ENCODE results near the gene WDR4. TPM values are rescaled to one million over a fixed set of nuclear protein-coding genes. Genes with fewer than 3 reads are reported as not detected.

WDR4 gene
- total RNA-seq, 4 donors from 2014 or later: 13.0 to 30.6 (median 17.4) TPM

DNA sequence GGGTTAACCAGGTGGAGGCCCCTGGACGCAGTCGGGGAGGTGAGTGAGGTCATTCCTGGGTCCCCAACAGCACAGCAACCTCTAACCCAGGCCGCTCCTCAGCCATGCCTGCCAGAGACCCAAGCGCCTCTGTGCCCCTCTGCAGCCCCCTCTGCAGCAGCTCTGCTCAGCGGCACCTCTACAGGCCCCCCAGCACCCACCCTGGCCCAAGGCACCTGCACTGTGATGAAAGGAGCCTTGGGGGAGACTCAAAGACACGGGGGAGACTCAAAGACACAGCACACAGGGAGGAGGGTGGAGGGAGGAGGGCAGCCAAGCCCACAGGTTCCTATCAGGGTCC, 19.5 kb downstream of the WDR4 start:
- Histone ChIP-seq H3K4me1 (no peaks in the 10 kb centered on the region), H3K27me3 (no peaks in the 10 kb centered on the region), H3K27ac (no peak overlapping the region), H3K36me3 (peaks cover 0 to 94% (median 24%) of the 10 kb centered on the region in 3 donors), H3K9me3 (no peaks in the 10 kb centered on the region), H3K4me3 (no peak overlapping the region)
- WGBS, 2 donors: 89 to 91% methylated on average over 5 of the region's 6 CpGs
- TF ChIP-seq POLR2A (IDR thresholded peaks at IDR 0.05): no peak
- TF ChIP-seq, protein P1, sequence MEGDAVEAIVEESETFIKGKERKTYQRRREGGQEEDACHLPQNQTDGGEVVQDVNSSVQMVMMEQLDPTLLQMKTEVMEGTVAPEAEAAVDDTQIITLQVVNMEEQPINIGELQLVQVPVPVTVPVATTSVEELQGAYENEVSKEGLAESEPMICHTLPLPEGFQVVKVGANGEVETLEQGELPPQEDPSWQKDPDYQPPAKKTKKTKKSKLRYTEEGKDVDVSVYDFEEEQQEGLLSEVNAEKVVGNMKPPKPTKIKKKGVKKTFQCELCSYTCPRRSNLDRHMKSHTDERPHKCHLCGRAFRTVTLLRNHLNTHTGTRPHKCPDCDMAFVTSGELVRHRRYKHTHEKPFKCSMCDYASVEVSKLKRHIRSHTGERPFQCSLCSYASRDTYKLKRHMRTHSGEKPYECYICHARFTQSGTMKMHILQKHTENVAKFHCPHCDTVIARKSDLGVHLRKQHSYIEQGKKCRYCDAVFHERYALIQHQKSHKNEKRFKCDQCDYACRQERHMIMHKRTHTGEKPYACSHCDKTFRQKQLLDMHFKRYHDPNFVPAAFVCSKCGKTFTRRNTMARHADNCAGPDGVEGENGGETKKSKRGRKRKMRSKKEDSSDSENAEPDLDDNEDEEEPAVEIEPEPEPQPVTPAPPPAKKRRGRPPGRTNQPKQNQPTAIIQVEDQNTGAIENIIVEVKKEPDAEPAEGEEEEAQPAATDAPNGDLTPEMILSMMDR (IDR thresholded peaks at IDR 0.05): no peak
- TF ChIP-seq EP300 (IDR thresholded peaks at IDR 0.05): no peak
- no peak for DNase-seq (ENCODE audit: low spot score in 2 of 2)

DNA sequence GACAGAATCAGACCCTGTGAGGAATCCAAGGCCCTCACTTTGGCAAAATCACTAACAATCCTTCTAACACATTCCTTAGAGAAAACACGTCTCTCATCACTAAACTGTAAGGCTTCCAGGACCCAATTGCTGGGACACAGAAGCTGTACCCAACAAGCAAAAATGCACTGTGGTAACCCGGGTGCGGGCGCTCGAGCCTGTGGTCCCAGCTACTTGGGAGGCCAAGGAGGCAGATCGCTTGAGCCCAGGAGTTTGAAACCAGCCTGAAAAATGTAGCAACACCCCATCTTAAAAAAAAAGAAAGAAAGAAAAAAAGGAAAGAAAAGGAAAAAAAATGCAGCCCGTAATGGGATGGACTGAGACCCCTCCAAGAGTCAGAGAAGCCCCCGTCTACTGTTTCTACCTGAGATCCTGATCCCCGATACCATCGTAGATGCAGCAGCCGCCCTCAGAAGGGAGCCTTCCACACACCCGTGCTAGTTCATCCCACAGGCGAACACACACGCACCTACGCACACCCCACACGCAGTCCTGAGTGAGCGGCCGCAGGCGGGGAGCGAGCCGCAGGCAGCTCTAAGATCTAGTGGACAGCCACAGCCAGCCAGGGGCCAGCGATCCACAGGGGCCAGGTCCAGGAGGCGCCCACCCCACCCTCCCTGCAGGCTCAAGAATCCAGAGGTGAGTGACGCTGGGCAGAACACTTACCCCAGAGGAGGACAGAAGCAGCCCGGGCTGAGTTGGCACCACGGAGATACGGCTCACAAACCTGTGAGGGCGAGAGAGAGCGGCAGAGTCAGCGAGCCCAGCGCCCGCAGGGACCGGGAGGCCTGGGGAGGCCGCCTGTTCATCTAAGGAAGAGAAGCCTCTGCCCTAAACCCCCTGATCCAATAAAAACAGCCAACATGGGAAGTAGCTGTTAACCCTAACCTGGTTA, 20.1 kb downstream of the WDR4 start:
- no peaks in the 10 kb centered on the region for H3K27me3 ChIP-seq
- WGBS, 2 donors: 89 to 95% methylated on average over 34 of the region's 34 CpGs
- no peak overlapping the region for H3K4me3 ChIP-seq
- no peak for DNase-seq (ENCODE audit: low spot score in 2 of 2)
- no peaks in the 10 kb centered on the region for H3K4me1 ChIP-seq
- H3K27ac ChIP-seq: no peak overlapping the region
- TF ChIP-seq, protein P1 (IDR thresholded peaks at IDR 0.05): no peak
- TF ChIP-seq POLR2A (IDR thresholded peaks at IDR 0.05): no peak
- TF ChIP-seq EP300 (IDR thresholded peaks at IDR 0.05): no peak
- H3K36me3 ChIP-seq: peaks cover 0 to 96% (median 24%) of the 10 kb centered on the region in 3 donors
- H3K9me3 ChIP-seq: no peaks in the 10 kb centered on the region

DNA sequence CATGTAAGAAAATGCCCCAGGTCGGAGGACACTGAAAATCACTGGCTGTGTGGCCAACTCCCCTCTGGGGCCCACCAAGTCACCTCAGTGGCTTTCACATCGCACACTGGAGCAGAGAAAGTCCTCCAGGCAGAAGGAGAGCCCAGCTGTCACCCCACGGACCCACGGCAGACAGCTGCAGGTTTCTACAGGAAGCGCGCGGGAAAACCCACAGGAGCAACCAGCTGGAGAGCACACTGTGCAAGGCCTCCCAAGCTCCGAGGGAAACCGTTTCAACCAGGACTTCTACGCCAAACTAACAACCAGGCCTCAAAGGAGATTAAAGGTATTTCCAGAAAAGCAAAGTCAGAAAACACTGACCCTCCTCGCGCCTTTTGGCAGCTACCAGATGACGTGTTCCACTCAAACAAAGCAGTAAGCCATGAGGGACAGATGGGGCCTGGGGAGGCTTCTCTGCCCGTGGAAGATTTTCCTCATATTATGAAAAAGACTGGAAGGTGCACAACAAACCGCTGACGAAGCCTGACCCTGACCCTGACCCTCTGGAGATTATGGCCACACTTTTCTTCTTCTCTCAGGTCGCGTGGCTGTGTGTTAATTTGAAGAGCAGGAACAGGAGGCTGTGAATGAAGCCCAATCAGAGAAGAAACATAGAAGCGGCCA, 21.0 kb downstream of the WDR4 start:
- no peaks in the 10 kb centered on the region for H3K9me3 ChIP-seq
- H3K36me3 ChIP-seq: peaks cover 0 to 100% (median 29%) of the 10 kb centered on the region in 3 donors

DNA sequence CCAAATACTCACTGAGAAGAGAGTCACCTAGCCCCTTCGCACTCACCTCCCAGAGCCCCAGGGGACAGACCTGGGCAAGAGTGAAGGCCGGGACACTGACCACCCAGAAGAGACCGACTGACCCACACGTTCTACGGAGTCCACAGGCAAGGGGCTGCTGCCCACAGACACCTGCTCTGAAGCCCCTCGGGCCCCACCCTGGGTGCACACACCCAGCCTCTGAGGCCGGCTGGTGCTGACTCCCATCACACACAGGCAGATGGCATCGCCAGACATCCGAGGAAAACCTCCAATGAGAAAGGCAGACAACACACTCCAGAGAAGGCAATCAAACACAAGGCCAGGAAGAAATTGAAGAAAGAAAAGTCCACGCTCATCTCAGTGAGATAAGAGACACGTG, 22.1 kb downstream of the WDR4 start:
- Histone ChIP-seq H3K27me3 (no peaks in the 10 kb centered on the region), H3K9me3 (no peaks in the 10 kb centered on the region), H3K4me1 (no peaks in the 10 kb centered on the region), H3K27ac (no peak overlapping the region), H3K36me3 (peaks cover 0 to 100% (median 28%) of the 10 kb centered on the region in 3 donors), H3K4me3 (no peak overlapping the region)
- WGBS, 2 donors: 87 to 91% methylated on average over 8 to 11 of the region's 11 CpGs
- DNase-seq (ENCODE audit: low spot score in 2 of 2): no peak
- TF ChIP-seq EP300 (IDR thresholded peaks at IDR 0.05) (no peak), POLR2A (IDR thresholded peaks at IDR 0.05) (no peak)
- TF ChIP-seq, protein P1 (IDR thresholded peaks at IDR 0.05): no peak

More for the DNA sequence above, 21.0 kb downstream of the WDR4 start:
- H3K27ac ChIP-seq: no peak overlapping the region
- DNase-seq (ENCODE audit: low spot score in 2 of 2): no peak
- TF ChIP-seq, protein P1 (IDR thresholded peaks at IDR 0.05): no peak
- TF ChIP-seq POLR2A (IDR thresholded peaks at IDR 0.05): no peak
- no peak for TF ChIP-seq EP300 (IDR thresholded peaks at IDR 0.05)
- no peak overlapping the region for H3K4me3 ChIP-seq
- no peaks in the 10 kb centered on the region for H3K27me3 ChIP-seq
- H3K4me1 ChIP-seq: no peaks in the 10 kb centered on the region
- 83% methylated on average over 19 of the region's 19 CpGs for WGBS, 2 donors

DNA sequence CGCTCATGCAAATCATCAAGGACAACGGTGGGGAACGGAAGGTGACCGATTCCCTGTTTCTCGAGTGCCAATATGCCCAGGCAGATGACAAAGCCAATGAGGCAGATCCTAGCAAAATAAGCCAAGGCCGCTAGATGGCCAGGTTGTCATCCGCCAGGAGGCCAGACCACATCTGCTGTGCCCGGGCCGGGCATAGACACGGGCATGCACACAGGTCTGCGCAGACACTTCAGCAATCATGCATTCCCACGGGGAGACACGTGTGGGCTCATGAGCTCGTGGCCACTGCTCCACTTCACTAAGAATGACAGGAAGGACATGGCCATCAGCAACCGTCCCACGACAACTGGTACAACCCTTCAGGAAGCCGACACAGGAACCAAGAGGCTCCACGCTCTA, 23.4 kb downstream of the WDR4 start:
- Histone ChIP-seq H3K4me1 (no peaks in the 10 kb centered on the region), H3K4me3 (no peak overlapping the region), H3K9me3 (no peaks in the 10 kb centered on the region), H3K27me3 (no peaks in the 10 kb centered on the region), H3K27ac (no peak overlapping the region), H3K36me3 (peaks cover 0 to 100% (median 24%) of the 10 kb centered on the region in 3 donors)
- DNase-seq (ENCODE audit: low spot score in 2 of 2): no peak
- TF ChIP-seq POLR2A (IDR thresholded peaks at IDR 0.05) (no peak), EP300 (IDR thresholded peaks at IDR 0.05) (no peak)
- TF ChIP-seq, protein P1 (IDR thresholded peaks at IDR 0.05): no peak
- 86 to 89% methylated on average over 18 of the region's 18 CpGs for WGBS, 2 donors
